ENCODE measurements around the gene UNC45A.

Gene UNC45A

DNA sequence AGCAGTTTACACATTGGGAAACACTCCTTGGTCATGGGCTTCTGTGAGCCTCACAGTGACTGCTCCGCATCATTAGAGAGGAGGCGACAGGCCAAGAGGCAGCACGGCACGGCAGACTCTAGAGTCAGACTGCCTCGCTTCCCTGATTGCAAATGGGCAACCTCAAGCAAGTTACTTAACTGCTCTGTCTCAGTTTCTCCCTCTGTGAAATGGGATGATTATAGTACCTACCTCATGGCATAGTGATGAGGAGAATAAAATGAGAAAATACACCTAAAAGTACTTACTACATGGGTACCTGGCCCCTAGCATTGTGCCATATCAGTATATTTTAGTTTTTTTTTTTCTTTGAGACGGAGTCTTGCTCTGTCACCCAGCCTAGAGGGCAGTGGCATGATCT is 15.6 kb downstream of the UNC45A start:
- H4K20me1 ChIP-seq (ENCODE audit: insufficient read depth, low read length) = no peaks in the 10 kb centered on the region
- H3K9ac ChIP-seq (ENCODE audit: low read length) = no peak overlapping the region
- no peaks in the 10 kb centered on the region for H3K79me2 ChIP-seq (ENCODE audit: insufficient read depth, low read length)
- no peak overlapping the region for H2AFZ ChIP-seq (ENCODE audit: low read length)
- no peak overlapping the region for H3K4me2 ChIP-seq (ENCODE audit: low read length)
- no peak for TF ChIP-seq EZH2 (IDR thresholded peaks at IDR 0.05; ENCODE audit: borderline replicate concordance, low read length)
- no peaks in the 10 kb centered on the region for H3K9me3 ChIP-seq (ENCODE audit: low read length)
- no peak overlapping the region for H3K27ac ChIP-seq (ENCODE audit: low read depth, low read length, poor library complexity, severe bottlenecking)
- no peak overlapping the region for H3K4me3 ChIP-seq (ENCODE audit: low read depth, low read length, poor library complexity, severe bottlenecking)
- H3K9me2 ChIP-seq (ENCODE audit: low read depth, low read length) = no peaks in the 10 kb centered on the region
- no peaks in the 10 kb centered on the region for H3F3A ChIP-seq (ENCODE audit: insufficient read depth, low read length)
- H3K4me1 ChIP-seq (ENCODE audit: insufficient read depth, low read length, severe bottlenecking) = peaks cover 11% of the 10 kb centered on the region
- peaks cover 69% of the 10 kb centered on the region for H3K36me3 ChIP-seq (ENCODE audit: insufficient read depth, low read length)
- H3K27me3 ChIP-seq (ENCODE audit: insufficient read depth, low read length) = no peaks in the 10 kb centered on the region

DNA sequence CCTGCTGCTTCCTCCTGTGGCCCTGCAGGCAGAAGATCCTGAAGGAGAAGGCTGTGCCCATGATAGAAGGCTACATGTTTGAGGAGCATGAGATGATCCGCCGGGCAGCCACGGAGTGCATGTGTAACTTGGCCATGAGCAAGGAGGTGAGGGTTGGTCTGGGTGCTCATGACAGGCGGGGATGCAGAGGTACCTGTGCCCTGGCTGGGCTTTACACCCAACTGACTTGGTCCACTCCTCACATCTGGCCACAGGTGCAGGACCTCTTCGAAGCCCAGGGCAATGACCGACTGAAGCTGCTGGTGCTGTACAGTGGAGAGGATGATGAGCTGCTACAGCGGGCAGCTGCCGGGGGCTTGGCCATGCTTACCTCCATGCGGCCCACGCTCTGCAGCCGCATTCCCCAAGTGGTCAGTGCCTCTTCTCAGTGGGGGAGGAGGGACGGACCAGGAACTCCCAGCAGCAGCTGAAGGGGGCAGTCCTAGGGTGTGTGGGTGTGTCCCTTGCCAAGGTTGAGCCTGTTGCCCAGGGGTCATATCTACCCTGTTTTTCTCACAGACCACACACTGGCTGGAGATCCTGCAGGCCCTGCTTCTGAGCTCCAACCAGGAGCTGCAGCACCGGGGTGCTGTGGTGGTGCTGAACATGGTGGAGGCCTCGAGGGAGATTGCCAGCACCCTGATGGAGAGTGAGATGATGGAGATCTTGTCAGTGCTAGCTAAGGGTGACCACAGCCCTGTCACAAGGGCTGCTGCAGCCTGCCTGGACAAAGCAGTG is 18.0 kb downstream of the UNC45A start:
- Histone ChIP-seq H3K79me2 (ENCODE audit: insufficient read depth, low read length) (no peaks in the 10 kb centered on the region), H3K27me3 (ENCODE audit: insufficient read depth, low read length) (no peaks in the 10 kb centered on the region), H2AFZ (ENCODE audit: low read length) (no peak overlapping the region), H3K9me2 (ENCODE audit: low read depth, low read length) (no peaks in the 10 kb centered on the region), H3K4me1 (ENCODE audit: insufficient read depth, low read length, severe bottlenecking) (peaks cover 24% of the 10 kb centered on the region), H3F3A (ENCODE audit: insufficient read depth, low read length) (no peaks in the 10 kb centered on the region), H3K4me2 (ENCODE audit: low read length) (no peak overlapping the region), H3K4me3 (ENCODE audit: low read depth, low read length, poor library complexity, severe bottlenecking) (no peak overlapping the region), H3K9me3 (ENCODE audit: low read length) (no peaks in the 10 kb centered on the region), H3K36me3 (ENCODE audit: insufficient read depth, low read length) (peaks cover 49% of the 10 kb centered on the region), H4K20me1 (ENCODE audit: insufficient read depth, low read length) (no peaks in the 10 kb centered on the region), H3K9ac (ENCODE audit: low read length) (no peak overlapping the region), H3K27ac (ENCODE audit: low read depth, low read length, poor library complexity, severe bottlenecking) (no peak overlapping the region)
- TF ChIP-seq EZH2 (IDR thresholded peaks at IDR 0.05; ENCODE audit: borderline replicate concordance, low read length) = no peak
- TF ChIP-seq, protein P1, sequence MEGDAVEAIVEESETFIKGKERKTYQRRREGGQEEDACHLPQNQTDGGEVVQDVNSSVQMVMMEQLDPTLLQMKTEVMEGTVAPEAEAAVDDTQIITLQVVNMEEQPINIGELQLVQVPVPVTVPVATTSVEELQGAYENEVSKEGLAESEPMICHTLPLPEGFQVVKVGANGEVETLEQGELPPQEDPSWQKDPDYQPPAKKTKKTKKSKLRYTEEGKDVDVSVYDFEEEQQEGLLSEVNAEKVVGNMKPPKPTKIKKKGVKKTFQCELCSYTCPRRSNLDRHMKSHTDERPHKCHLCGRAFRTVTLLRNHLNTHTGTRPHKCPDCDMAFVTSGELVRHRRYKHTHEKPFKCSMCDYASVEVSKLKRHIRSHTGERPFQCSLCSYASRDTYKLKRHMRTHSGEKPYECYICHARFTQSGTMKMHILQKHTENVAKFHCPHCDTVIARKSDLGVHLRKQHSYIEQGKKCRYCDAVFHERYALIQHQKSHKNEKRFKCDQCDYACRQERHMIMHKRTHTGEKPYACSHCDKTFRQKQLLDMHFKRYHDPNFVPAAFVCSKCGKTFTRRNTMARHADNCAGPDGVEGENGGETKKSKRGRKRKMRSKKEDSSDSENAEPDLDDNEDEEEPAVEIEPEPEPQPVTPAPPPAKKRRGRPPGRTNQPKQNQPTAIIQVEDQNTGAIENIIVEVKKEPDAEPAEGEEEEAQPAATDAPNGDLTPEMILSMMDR (IDR thresholded peaks at IDR 0.05; ENCODE audit: low read length) = no peak

DNA sequence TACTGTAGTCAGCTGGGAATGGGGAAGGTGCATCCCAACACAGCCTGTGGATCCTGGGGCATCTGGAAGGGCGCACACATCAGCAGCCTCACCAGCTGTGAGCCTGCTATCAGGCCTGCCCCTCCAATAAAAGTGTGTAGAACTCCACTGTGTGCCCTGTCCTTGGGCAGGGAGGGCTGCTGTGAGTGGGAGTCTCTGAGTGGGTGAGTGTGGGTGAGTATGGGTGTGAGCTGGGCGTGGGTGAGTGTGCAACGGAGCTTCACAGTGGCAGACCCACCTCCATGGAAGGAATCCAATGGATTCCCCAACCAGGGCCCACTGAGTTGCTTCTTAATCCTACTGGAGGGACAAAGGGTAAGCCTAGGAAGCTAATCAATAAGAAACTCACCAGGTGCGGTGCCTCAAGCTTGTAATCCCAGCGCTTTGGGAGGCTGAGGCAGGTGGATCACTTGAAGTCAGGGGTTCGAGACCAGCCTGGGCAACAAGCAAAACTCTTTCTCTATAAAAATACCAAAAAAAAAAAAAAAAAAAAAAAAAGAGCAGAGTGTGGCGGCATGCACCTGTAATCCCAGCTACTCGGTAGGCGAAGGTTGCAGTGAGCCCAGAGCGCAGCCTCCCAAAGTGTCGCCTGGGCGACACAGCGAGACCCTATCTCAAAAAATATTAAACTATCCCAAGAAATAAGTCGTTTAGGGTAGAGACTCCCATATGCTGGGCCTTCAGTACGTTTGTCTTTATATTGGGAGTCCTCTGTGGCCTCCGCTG is 19.0 kb downstream of the UNC45A start:
- Histone ChIP-seq H3K9ac (ENCODE audit: low read length) (peak overlapping the region; percentile 94; the same call in 1 of the 2 replicates), H3K4me1 (ENCODE audit: insufficient read depth, low read length, severe bottlenecking) (peaks cover 24% of the 10 kb centered on the region), H3K9me2 (ENCODE audit: low read depth, low read length) (no peaks in the 10 kb centered on the region), H3K36me3 (ENCODE audit: insufficient read depth, low read length) (peaks cover 42% of the 10 kb centered on the region), H3K27ac (ENCODE audit: low read depth, low read length, poor library complexity, severe bottlenecking) (peak overlapping the region; percentile 98), H3K27me3 (ENCODE audit: insufficient read depth, low read length) (no peaks in the 10 kb centered on the region), H3K9me3 (ENCODE audit: low read length) (no peaks in the 10 kb centered on the region), H4K20me1 (ENCODE audit: insufficient read depth, low read length) (no peaks in the 10 kb centered on the region), H3K79me2 (ENCODE audit: insufficient read depth, low read length) (no peaks in the 10 kb centered on the region), H2AFZ (ENCODE audit: low read length) (no peak overlapping the region), H3K4me3 (ENCODE audit: low read depth, low read length, poor library complexity, severe bottlenecking) (peak overlapping the region; percentile 66), H3F3A (ENCODE audit: insufficient read depth, low read length) (no peaks in the 10 kb centered on the region), H3K4me2 (ENCODE audit: low read length) (peak overlapping the region; percentile 96)
- TF ChIP-seq, protein P1 (IDR thresholded peaks at IDR 0.05; ENCODE audit: low read length) = no peak
- TF ChIP-seq EZH2 (IDR thresholded peaks at IDR 0.05; ENCODE audit: borderline replicate concordance, low read length) = no peak

Data from OCI-LY1 (cell line).